ENCODE measurements around the gene ITGB8.

ITGB8 gene

GRCh38 chr7:20284003-20284770 lies 46.5 kb upstream of the ITGB8 start:
- H3K27ac ChIP-seq (replicated peaks): no peak overlapping the region

GRCh38 chr7:20284771-20285143 lies 45.9 kb upstream of the ITGB8 start:
- no peak for TF ChIP-seq SPI1 (IDR thresholded peaks at IDR 0.05; ENCODE audit: borderline replicate concordance, low read depth)
- no peak for TF ChIP-seq REST (IDR thresholded peaks at IDR 0.05; ENCODE audit: insufficient replicate concordance, low read depth)
- no peak for TF ChIP-seq POLR2AphosphoS5 (IDR thresholded peaks at IDR 0.05; ENCODE audit: low read depth)
- no peak for TF ChIP-seq GABPA (IDR thresholded peaks at IDR 0.05; ENCODE audit: low read depth)
- no peak for TF ChIP-seq CTCF (IDR thresholded peaks at IDR 0.05; ENCODE audit: insufficient read depth, low read length)
- Histone ChIP-seq H3K27me3 (ENCODE audit: insufficient read depth, poor library complexity, severe bottlenecking) (no peaks in the 10 kb centered on the region), H3K27ac (replicated peaks) (no peak overlapping the region), H3K4me3 (replicated peaks; ENCODE audit: insufficient read depth, low read length) (no peak overlapping the region)
- no peak for DNase-seq (ENCODE audit: low read depth in 1 of 2, low spot score in 1 of 2)

More at GRCh38 chr7:20284003-20284770, 46.5 kb upstream of the ITGB8 start:
- no peak for DNase-seq (ENCODE audit: low read depth in 1 of 2, low spot score in 1 of 2)
- no peak for TF ChIP-seq POLR2AphosphoS5 (IDR thresholded peaks at IDR 0.05; ENCODE audit: low read depth)
- TF ChIP-seq REST (IDR thresholded peaks at IDR 0.05; ENCODE audit: insufficient replicate concordance, low read depth): no peak
- Histone ChIP-seq H3K27me3 (ENCODE audit: insufficient read depth, poor library complexity, severe bottlenecking) (no peaks in the 10 kb centered on the region), H3K4me3 (replicated peaks; ENCODE audit: insufficient read depth, low read length) (no peak overlapping the region)

- Histone ChIP-seq H3K27ac (replicated peaks) (no peak overlapping the region), H3K4me3 (replicated peaks; ENCODE audit: insufficient read depth, low read length) (no peak overlapping the region), H3K27me3 (ENCODE audit: insufficient read depth, poor library complexity, severe bottlenecking) (no peaks in the 10 kb centered on the region)
- no peak for DNase-seq (ENCODE audit: low read depth in 1 of 2, low spot score in 1 of 2)
- no peak for TF ChIP-seq POLR2AphosphoS5 (IDR thresholded peaks at IDR 0.05; ENCODE audit: low read depth)
- TF ChIP-seq GABPA (IDR thresholded peaks at IDR 0.05; ENCODE audit: low read depth): no peak
- TF ChIP-seq CTCF (IDR thresholded peaks at IDR 0.05; ENCODE audit: insufficient read depth, low read length): no peak
- no peak for TF ChIP-seq REST (IDR thresholded peaks at IDR 0.05; ENCODE audit: insufficient replicate concordance, low read depth)
- TF ChIP-seq SPI1 (IDR thresholded peaks at IDR 0.05; ENCODE audit: borderline replicate concordance, low read depth): no peak
These were observed 43.4 kb upstream of the ITGB8 start for GRCh38 chr7:20287317-20287716.
